SKM-1 (cell line): Measurements from ENCODE around the gene CEP164.

ENCODE experiments used
- DNase-seq: peaks from one replicate; lab custom pipeline; 2025; ENCODE audit not compliant: unreplicated experiment; lab: John Stamatoyannopoulos, UW

Gene CEP164

DNA sequence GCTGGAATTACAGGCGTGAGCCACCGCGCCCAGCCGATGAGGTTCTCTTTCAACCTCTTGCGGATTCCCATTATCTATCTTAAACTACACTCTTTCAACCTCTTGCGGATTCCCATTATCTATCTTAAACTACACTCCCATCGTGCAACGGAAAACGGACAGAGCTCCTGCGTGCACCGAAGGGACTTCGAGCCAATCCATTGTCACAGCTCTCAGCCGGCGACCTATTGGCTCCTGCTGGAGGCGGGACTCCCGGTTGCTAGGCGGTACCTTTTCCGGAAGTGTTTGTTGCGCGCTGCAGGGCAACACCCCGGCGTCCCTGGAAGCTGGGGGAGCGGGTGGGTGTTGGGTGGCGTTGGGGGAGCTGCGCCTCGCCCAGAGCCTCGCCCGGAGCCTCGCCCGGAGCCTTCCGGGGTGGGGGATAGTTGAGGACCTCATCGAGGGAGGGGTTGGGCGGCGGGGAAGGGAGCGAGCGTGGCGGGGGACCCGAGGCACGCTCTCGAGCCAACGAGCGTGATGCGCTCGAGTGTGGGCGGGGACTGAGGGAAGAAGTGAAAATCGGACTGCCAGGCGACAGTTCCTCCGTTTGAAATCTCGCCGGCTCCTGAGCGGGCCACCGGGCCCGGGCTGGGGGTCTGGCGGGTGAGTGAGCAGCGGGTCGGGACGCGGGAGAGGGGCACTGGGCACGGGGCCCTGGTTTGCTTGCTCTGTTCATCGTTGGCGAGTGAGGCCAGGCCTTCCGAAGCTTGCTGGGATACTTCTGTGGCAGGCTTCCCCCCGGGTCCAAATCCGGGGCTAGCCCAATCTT, at the start of gene CEP164:
Gene CEP164, plus strand, starts transcription at position 288 of the 808 bp plus-strand sequence. CDS start 10,733 bp downstream, outside the sequence.
- peak; percentile 94 for DNase-seq

- no peak for DNase-seq
Observed at GRCh38 chr11:117278347-117278746, 49.3 kb upstream of the CEP164 start.

- no peak for DNase-seq
Observed at GRCh38 chr11:117279711-117280376, 47.8 kb upstream of the CEP164 start.

- DNase-seq, result no peak
Observed at GRCh38 chr11:117281159-117281558, 46.5 kb upstream of the CEP164 start.

- DNase-seq, result no peak
Observed at GRCh38 chr11:117281869-117282268, 45.8 kb upstream of the CEP164 start.

DNA sequence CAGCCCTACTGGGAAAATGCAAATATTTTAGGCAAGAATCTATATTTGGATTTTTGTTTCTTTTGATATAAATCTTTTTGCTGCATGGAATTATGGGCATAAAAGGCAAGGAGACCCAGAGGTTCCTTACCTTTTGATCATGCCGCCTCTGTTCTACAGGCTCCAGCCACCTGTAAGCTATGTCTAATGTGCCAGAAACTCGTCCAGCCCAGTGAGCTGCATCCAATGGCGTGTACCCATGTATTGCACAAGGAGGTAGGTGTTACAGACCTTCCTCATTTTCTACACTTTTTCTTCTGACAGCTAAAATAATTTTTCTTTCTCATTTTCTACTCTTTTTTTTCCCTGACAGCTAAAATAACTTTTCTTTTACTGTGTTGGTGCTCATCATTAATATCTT, 44.7 kb upstream of the CEP164 start:
- no peak for DNase-seq

- DNase-seq, result no peak
Observed at GRCh38 chr11:117284053-117284452, 43.6 kb upstream of the CEP164 start.

DNA sequence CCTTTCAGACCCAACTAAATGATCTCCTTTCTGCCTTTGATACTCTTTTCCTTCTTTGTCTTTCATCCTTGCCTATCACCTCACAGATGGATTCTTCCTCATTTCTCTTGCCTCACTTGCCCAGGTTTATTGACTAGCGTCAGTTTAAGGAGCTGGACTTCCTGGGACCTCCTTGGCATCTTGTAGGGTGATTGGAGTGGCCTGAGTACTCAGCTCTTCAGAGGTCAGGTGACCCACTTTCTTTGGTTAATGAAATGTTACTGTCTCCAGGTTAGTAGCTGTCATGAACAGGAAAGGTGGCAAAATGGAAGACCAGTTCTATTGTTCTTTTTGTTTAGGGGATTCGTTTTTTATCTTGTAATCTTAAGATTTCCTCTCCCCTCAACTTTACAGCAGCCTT, 41.1 kb upstream of the CEP164 start:
- no peak for DNase-seq

- DNase-seq, result no peak
Observed at GRCh38 chr11:117287668-117288067, 40.0 kb upstream of the CEP164 start.

GRCh38 chr11:117289795-117290194, 37.9 kb upstream of the CEP164 start:
- no peak for DNase-seq

GRCh38 chr11:117290809-117291396, 36.8 kb upstream of the CEP164 start, which contains the start of gene BACE1-AS:
BACE1-AS (plus strand) TSS chr11:117291346.
- no peak for DNase-seq

DNA sequence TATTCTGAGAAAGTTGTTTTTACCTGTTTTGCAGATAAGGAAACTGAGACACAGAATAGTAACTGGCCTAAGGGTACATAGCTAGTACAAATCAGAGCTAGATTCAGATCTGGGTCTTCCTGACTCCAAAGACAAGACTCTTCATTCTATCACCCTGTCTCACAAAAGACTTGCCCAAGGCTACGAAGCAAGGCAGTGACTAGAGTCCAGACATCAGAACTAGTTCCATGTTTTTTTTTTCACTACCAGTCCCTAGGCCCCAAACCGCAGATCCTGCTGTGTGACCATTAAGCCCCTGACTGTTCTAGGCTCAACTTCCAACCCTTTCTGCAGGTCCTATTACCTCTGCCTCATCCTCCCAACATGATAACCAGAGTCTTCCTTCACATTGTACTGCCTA, 35.0 kb upstream of the CEP164 start:
- DNase-seq, result no peak

- DNase-seq, result no peak
Observed at GRCh38 chr11:117295438-117296137, 32.1 kb upstream of the CEP164 start.

GRCh38 chr11:117296881-117297280, 30.8 kb upstream of the CEP164 start:
- DNase-seq, result no peak

DNA sequence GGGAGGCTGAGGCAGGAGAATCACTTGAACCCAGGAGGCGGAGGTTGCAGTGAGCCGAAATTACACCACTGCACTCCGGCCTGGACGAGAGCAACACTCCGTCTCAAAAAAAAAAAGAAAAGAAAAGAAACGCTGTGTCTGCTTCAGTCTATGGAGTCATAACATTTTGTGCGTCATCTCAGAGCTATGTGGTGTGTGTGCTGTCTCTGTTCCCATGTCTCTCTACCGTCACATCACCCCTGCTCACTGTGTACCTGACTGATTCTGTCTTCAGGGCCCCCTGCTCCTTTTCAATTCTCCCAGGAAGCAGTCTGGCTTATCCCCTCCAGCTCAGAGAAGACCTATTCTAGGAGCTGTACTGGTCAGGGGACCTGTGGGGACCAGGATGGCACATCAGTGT, 29.5 kb upstream of the CEP164 start:
- no peak for DNase-seq

GRCh38 chr11:117299351-117300282, 28.0 kb upstream of the CEP164 start:
- DNase-seq, result no peak

DNA sequence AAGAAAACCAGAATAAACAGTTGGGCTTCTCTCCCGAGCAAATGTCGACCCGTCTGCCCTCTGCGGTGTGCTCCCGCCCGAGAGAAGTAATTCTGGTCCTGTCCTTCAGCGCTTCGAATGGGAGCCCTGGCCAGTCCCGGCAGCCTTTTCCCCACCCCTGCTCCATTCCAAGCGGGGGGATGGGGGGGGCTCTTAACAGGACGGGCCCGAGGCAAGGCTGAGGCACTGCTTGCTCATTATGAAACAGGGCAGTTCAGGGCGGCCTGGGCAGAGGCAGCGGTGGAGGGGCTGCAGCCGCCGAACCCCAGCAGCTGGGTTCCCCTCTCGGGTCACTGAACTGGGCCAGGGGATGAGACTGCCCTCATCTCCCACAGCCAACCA, 27.4 kb upstream of the CEP164 start:
- no peak for DNase-seq

DNA sequence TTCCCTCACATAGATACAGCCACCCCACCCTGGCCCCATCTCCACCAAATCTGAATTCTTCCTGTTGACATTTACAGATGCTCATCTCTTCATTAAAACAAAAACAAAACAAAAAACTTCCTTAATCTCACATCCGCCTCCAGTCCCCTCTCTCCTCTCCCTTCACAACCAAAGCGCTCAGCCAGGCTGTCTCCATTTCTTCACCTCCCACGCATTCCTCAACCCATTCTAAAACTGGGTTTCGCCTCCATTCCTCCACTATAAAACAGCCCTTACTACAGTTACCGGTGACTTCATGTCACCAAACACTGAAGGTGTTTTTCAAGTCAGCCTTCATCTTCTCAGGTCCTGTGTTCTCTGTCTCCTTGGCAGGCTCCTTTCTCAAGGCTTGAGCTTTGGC, 26.9 kb upstream of the CEP164 start:
- DNase-seq, result no peak

GRCh38 chr11:117302228-117302627, 25.4 kb upstream of the CEP164 start:
- DNase-seq, result no peak

DNA sequence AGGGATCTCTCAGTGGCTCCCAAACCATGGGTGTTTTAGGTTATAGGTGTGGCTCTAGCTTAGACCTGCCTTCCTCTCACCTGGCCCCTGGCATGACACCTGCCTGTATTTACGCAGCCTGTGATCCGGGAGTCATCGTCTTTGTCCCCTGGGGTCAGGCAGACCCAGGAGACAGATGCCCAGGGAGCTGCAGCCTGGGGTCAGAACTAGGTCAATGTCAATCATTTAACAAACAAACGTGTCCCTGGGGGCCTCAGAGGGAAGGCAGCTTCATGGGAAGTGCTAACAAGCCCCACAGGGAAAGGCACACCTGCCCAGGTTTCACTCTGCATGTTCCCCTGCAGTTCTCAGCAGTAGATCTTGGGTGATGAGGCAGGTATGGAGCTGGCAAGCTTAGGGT, 24.6 kb upstream of the CEP164 start:
- DNase-seq, result no peak
